Parathyroid adenoma (tissue), 2 donors: ENCODE measurements around the gene PSD.

Source experiments
- H2AFZ ChIP-seq: fragments of 300-600 bp; sonication (generic); one replicate; pipeline ENCODE4 v1.7.0; 2017; ENCODE audit warnings: antibody characterized with exemption, mild to moderate bottlenecking
- H3K27ac ChIP-seq: fragments of 300-600 bp; sonication (generic); one replicate; pipeline ENCODE4 v1.7.0; 2017
- H3K27me3 ChIP-seq: fragments of 300-600 bp; sonication (generic); one replicate; pipeline ENCODE4 v1.7.0; 2017; ENCODE audit warnings: low read length; ENCODE audit not compliant: control insufficient read depth, insufficient read depth
- H3K36me3 ChIP-seq: fragments of 300-600 bp; sonication (generic); one replicate; pipeline ENCODE4 v1.7.0; 2017; ENCODE audit warnings: low read length; ENCODE audit not compliant: control insufficient read depth, insufficient read depth
- H3K4me1 ChIP-seq: fragments of 300-600 bp; sonication (generic); one replicate; pipeline ENCODE4 v1.7.0; 2017; ENCODE audit warnings: control low read depth
- H3K4me2 ChIP-seq: fragments of 300-600 bp; sonication (generic); one replicate; pipeline ENCODE4 v1.7.0; 2017; ENCODE audit warnings: low read length
- H3K4me3 ChIP-seq: fragments of 300-600 bp; sonication (generic); one replicate; pipeline ENCODE4 v1.7.0; 2017; ENCODE audit warnings: low read depth, low read length
- H3K79me2 ChIP-seq: fragments of 300-600 bp; sonication (generic); one replicate; pipeline ENCODE4 v1.7.0; 2017; ENCODE audit warnings: control low read depth
- H3K9ac ChIP-seq: fragments of 300-600 bp; sonication (generic); one replicate; pipeline ENCODE4 v1.7.0; 2017; ENCODE audit warnings: mild to moderate bottlenecking
- H3K9me3 ChIP-seq: fragments of 300-600 bp; sonication (generic); one replicate; pipeline ENCODE4 v1.7.0; 2017; ENCODE audit warnings: low read length; ENCODE audit not compliant: control insufficient read depth
- TF ChIP-seq, protein P1 (sequence below): fragments of 300-600 bp; sonication (generic); IDR thresholded peaks from one replicate; pipeline ENCODE4 v1.7.0; 2017; ENCODE audit warnings: antibody characterized with exemption, mild to moderate bottlenecking
- donor health status: primary hyperparathyroidism.

Gene PSD

DNA sequence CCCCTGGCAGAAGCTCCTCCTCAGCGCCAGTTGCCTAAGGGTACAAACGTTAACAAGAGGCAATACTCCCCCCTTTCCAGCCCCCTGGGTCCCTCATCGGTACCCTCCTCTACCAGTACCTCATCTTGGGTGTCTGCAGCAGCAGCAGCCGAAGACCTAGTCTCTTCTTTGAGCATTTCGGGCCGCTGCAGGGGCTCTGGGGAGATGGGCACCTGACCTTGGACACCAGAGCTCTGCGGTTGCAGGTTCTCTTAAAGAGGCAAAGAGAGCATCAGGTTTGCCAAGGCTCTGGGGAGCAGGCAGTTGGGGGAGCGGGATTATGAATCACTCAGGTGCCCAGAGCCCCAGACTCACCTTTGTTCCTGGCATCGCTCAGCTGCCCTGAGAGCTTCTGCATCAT, 5.6 kb upstream of the PSD start:
- Histone ChIP-seq H3K4me2 (no peak overlapping the region), H3K36me3 (no peaks in the 10 kb centered on the region), H3K4me3 (no peak overlapping the region), H2AFZ (no peak overlapping the region), H3K79me2 (peaks cover 27% of the 10 kb centered on the region), H3K27me3 (no peaks in the 10 kb centered on the region), H3K4me1 (peaks cover 7% of the 10 kb centered on the region), H3K9ac (no peak overlapping the region), H3K27ac (no peak overlapping the region), H3K9me3 (no peaks in the 10 kb centered on the region)
- TF ChIP-seq, protein P1, sequence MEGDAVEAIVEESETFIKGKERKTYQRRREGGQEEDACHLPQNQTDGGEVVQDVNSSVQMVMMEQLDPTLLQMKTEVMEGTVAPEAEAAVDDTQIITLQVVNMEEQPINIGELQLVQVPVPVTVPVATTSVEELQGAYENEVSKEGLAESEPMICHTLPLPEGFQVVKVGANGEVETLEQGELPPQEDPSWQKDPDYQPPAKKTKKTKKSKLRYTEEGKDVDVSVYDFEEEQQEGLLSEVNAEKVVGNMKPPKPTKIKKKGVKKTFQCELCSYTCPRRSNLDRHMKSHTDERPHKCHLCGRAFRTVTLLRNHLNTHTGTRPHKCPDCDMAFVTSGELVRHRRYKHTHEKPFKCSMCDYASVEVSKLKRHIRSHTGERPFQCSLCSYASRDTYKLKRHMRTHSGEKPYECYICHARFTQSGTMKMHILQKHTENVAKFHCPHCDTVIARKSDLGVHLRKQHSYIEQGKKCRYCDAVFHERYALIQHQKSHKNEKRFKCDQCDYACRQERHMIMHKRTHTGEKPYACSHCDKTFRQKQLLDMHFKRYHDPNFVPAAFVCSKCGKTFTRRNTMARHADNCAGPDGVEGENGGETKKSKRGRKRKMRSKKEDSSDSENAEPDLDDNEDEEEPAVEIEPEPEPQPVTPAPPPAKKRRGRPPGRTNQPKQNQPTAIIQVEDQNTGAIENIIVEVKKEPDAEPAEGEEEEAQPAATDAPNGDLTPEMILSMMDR = no peak

- H3K9ac ChIP-seq = no peak overlapping the region
- H3K4me1 ChIP-seq = peaks cover 10% of the 10 kb centered on the region
- TF ChIP-seq, protein P1 = no peak
- no peaks in the 10 kb centered on the region for H3K27me3 ChIP-seq
- no peak overlapping the region for H3K27ac ChIP-seq
- no peaks in the 10 kb centered on the region for H3K9me3 ChIP-seq
- H3K36me3 ChIP-seq = no peaks in the 10 kb centered on the region
- peaks cover 27% of the 10 kb centered on the region for H3K79me2 ChIP-seq
- no peak overlapping the region for H2AFZ ChIP-seq
- H3K4me2 ChIP-seq = peak overlapping the region; percentile 76
- H3K4me3 ChIP-seq = no peak overlapping the region
Measured at GRCh38 chr10:102423372-102423968, 4.9 kb upstream of the PSD start.

DNA sequence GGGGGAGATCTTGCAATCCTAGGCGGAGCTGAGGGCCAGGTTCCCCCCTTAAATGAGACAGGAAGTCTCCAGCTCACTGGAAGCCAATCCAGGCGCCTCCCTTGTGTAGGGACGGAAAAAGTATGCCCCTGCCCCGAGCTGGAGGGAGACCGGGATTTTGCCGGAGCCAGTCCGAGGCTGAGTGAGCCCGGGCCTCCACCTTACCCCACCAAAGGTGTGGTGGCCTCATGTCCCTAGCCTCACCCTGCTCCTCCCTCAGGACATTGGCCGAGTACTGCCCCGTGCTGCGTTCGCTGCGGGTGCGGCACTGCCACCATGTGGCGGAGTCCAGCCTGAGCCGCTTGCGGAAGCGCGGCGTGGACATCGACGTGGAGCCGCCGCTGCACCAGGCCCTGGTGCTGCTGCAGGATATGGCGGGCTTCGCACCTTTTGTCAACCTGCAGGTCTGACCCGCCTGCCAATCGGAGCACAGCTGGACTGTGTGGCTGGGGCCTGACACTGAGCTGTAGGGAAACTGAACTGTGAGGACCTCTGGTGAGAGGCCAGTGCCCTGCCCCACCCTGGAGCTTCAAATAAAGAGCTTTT, 4.1 kb upstream of the PSD start:
- Histone ChIP-seq H3K27ac (peak overlapping the region; percentile 98), H3K4me2 (peak overlapping the region; percentile 76), H3K9me3 (no peaks in the 10 kb centered on the region), H3K27me3 (no peaks in the 10 kb centered on the region), H3K79me2 (peaks cover 20% of the 10 kb centered on the region), H3K9ac (no peak overlapping the region), H2AFZ (peak overlapping the region; percentile 95), H3K4me3 (peak overlapping the region; percentile 85), H3K4me1 (peaks cover 15% of the 10 kb centered on the region), H3K36me3 (no peaks in the 10 kb centered on the region)
- TF ChIP-seq, protein P1 = peak; percentile 92

DNA sequence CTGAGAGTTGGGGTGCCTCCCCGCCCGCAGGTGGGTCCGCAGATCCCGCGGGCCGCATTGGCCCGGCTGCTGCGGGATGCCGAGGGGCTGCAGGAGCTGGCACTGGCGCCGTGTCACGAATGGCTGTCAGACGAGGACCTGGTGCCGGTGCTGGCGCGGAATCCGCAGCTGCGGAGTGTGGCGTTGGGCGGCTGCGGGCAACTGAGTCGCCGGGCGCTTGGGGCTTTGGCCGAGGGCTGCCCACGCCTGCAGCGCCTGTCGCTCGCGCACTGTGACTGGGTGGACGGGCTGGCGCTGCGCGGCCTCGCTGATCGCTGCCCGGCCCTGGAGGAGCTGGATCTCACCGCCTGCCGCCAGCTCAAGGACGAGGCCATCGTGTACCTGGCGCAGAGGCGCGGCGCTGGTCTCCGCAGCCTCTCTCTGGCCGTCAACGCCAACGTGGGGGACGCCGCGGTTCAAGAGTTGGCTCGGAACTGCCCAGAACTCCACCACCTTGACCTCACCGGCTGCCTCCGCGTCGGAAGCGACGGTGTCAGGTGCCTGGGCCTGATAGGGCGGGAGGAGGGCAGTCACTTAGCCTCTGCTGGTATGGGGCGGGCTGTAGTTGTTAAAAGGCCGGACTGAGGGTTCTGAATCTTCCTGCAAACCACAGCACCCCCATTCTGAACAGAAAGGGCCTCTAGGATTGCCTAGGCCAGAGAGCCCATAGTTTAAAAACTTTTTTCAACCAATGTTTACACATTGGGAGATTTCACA, 3.4 kb upstream of the PSD start:
- Histone ChIP-seq H3K79me2 (peaks cover 14% of the 10 kb centered on the region), H3K27me3 (no peaks in the 10 kb centered on the region), H3K27ac (peak overlapping the region; percentile 98), H3K36me3 (no peaks in the 10 kb centered on the region), H3K4me2 (peak overlapping the region; percentile 76), H3K4me3 (peak overlapping the region; percentile 85), H3K9me3 (no peaks in the 10 kb centered on the region), H3K9ac (peak overlapping the region; percentile 64), H2AFZ (peak overlapping the region; percentile 95), H3K4me1 (peaks cover 15% of the 10 kb centered on the region)
- TF ChIP-seq, protein P1 = no peak
